Caki2 (cell line): ENCODE measurements around the gene KRTAP4-7. TPM values are rescaled to one million over a fixed set of nuclear protein-coding genes. Genes with fewer than 3 reads are reported as not detected.
"Not testable (repeated sequence)": the region's sequence is repeated elsewhere in the genome, so short reads cannot be mapped to it uniquely, and the experiment has no call there.

ENCODE experiments used
- DNase-seq: peaks from one replicate; pipeline ENCODE4 v3.0.0-alpha.2; 2015; ENCODE audit warnings: low read depth
- in situ Hi-C: cut with HindIII; loops from 2 replicates; pipeline ENCODE4 v1.10.0; 2016; ENCODE audit warnings: low sequenced_read_pairs, low pct_unique_long_range_greater_than_20kb, mixed read lengths
- total RNA-seq: library from RNA; depleted of rRNA; stranded (reverse); fragments of >200 nt; shearing (Covaris generic); gene quantifications from 2 replicates; pipeline ENCODE4 v1.2.3, GENCODE V29; 2014; ENCODE audit warnings: low replicate concordance

The KRTAP4-7 gene
- total RNA-seq, 1 experiment from 2014 or later, result not detected

- in situ Hi-C loops, result no loop called here
- DNase-seq, result peak; percentile 74
Measured at GRCh38 chr17:41061964-41062363, 22.0 kb upstream of the KRTAP4-7 start.

GRCh38 chr17:41063449-41063848 is 20.5 kb upstream of the KRTAP4-7 start:
- DNase-seq, result no peak
- in situ Hi-C loops, result no loop called here

DNA sequence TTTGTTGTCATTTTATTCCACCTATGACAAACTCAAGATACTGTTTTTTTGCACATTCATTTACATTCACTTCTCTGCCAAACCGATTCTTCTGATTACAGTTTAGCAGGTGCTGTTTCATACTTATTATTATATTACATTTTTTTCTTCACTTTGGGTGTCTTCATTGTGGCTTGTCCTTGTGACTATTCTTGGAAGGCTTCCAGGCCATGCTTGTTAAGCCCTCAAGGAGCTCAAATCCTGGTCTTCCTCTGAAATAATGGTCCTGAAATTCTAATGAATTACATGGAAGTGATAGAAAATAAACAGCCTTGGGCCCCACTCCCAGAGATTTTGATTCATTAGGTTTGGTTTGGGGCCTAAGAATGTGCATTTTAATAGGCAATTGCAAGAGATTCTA is 19.6 kb upstream of the KRTAP4-7 start:
- in situ Hi-C loops, result no loop called here
- no peak for DNase-seq

GRCh38 chr17:41065016-41065689 is 18.8 kb upstream of the KRTAP4-7 start:
- in situ Hi-C loops, result not testable (repeated sequence)

DNA sequence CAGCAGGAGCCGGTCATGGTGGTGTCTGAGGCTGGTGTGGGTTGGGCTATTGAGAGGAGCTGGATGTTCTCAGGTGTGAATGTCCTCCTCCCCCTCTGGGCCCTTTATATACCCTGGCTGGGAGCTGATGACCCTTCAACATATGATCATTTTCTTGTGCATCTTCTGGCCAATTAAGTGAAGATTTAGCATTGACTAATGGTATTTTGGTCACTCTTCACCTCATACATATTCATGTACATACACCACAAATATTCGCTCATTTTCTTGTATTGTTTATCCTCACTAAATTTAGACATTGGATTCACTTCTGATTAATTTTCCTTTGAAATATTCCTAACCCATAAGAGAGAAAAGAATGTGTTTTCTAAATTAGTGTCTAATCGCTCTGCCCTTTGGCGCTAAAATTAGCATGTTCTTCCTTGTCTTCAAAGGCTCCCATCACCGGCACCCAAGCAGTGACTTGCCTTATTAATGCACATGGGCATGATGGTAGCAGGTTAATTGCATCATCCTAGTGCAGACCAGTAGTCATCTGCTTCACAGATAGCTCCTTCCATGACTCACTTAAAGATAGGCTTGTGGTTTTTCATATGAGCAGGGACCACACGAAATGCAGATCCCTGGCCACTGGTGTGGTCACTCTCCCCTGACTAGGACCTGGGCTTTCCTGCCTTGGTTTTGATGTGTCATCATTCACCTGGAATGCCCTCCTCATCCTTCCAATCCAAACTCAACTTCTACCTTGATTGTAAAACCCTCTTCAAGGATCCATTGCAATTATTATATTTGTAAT is 17.9 kb upstream of the KRTAP4-7 start, which contains the start of gene KRTAP2-4:
KRTAP2-4 (minus strand) TSS at position 51 of the 796 bp plus-strand sequence; CDS start at position 17, 34 bp downstream.
- in situ Hi-C loops, result no loop called here
- DNase-seq, result peak; percentile 83

More at GRCh38 chr17:41065016-41065689, 18.8 kb upstream of the KRTAP4-7 start:
- DNase-seq, result not testable (repeated sequence)

DNA sequence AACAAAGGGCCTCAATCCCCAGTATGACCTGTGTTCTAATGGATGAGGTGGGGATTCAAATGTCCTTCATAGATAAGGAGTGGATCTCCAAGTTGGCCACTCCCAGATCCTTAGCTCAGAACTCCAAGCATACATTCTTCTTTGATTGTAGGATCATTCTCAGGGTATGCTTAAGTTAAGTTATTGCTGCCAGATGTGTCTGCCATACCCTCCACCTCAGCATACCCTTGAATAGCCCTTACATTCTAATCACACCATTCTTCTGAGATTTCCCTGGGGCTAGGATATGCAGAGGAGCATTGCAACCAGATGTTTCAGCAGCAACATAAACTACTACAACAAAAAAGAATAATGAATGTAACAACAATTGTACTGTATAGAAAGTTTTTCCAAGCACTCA is 16.7 kb upstream of the KRTAP4-7 start:
- in situ Hi-C loops, result no loop called here
- no peak for DNase-seq

- in situ Hi-C loops, result no loop called here
- DNase-seq, result no peak
Measured at GRCh38 chr17:41069031-41069430, 14.9 kb upstream of the KRTAP4-7 start.

- in situ Hi-C loops, result no loop called here
- no peak for DNase-seq
Measured at GRCh38 chr17:41071606-41072360, 12.2 kb upstream of the KRTAP4-7 start.

DNA sequence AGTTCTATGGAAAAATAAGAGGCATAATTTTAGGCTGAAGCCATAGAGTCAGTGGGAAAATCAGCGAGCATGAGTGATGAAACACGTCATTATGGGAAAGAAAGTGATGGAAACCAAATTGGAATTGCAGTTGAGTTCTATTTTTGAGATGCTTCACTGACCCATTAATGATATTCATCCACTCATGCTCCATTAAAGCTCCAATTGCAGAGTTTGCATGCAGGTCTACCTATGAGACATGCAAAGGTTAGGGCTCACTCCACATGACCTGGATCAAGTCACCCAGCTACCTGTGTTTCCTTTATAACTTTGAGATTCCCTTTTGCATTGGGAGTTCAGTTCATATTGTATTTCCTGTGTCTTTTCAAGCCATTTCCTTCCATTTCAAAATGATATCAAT is 10.3 kb upstream of the KRTAP4-7 start:
- DNase-seq, result no peak
- in situ Hi-C loops, result no loop called here

- in situ Hi-C loops, result no loop called here
- DNase-seq, result no peak
Measured at GRCh38 chr17:41076788-41077187, 7.2 kb upstream of the KRTAP4-7 start.

GRCh38 chr17:41082626-41083025 is 1.3 kb upstream of the KRTAP4-7 start:
- in situ Hi-C loops, result no loop called here
- no peak for DNase-seq

GRCh38 chr17:41083427-41083826 is 523 bp upstream of the KRTAP4-7 start:
- in situ Hi-C loops, DNase-seq: not testable (repeated sequence)

DNA sequence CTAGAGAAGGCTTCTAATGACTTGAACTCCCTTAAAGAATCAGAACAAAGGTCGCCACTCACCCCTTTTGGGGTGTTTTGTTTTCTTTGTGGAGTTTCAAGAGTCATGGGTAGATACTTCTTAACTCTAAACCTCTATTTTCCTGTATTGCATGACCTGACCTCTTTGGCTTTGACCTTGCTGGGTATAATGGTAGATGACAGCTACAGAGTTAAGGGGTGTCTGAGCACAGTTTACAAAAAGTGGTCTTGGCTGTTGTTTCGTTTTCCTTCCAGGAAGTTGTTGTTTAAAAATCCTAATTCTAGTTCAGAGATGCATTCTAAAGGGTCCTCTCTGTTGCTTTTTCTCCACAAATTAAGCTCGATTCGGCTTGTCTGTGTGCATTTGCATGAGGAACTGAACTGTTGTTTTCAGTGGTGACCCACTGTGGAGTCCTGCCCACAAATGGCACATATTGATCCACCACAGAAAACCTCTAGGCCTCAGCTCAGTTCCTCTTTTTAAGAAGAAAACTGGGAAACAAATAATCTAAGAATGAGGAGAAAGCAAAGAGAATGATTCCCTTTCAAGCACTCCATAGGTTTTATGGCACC is 4.9 kb downstream of the KRTAP4-7 start:
- in situ Hi-C loops, DNase-seq: not testable (repeated sequence)

DNA sequence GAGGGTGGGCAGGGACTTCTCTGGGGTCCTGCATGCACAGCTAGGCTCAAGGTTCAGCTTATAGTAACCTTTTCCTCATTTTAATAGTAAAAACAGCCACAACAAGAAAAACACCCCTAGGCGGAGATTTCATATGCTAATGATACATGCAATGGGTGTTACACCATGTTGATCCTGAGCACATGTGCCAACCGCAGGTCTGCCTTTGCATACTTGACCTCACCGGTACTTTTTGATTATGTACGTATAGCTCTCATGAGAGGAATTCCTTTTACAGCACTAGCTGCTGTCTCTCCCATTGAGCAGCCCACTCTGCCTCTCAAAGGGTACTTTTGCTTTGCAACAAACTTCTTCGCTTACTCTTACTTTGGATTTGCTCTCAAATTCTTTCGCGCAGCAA is 12.1 kb downstream of the KRTAP4-7 start:
- in situ Hi-C loops, result no loop called here
- DNase-seq, result no peak

DNA sequence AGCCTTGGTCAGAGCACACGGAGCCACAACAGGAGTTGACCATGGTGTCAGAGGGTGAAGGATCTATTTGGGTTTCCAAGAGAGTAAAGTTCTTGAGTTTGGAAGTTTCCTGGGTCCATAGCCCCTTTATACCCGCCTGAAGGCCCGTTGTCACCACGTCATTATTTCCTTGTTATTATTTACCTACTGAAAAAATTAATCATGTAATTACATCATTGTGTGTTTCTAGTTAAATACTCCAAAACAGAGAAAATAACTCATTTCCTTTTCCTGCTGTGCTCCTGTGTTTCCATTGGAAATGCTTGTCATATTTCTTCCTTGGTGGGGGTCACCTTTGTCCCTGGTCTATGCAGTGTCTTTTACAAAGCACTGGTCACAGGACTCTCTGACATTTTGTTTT is 14.1 kb downstream of the KRTAP4-7 start, which contains the start of gene KRTAP4-8:
KRTAP4-8 (minus strand) TSS at position 101 of the 400 bp plus-strand sequence; CDS start at position 43, 58 bp downstream.
- DNase-seq, result no peak
- in situ Hi-C loops, result no loop called here

- in situ Hi-C loops, result no loop called here
- DNase-seq, result no peak
Measured at GRCh38 chr17:41098481-41098880, 14.5 kb downstream of the KRTAP4-7 start.

GRCh38 chr17:41099682-41100480 is 15.9 kb downstream of the KRTAP4-7 start:
- DNase-seq, result peak; percentile 14
- in situ Hi-C loops, result not testable (repeated sequence)
